ENCODE measurements around the gene HIGD2A.

The HIGD2A gene

GRCh38 chr5:176352116-176352878 lies 36.3 kb upstream of the HIGD2A start:
- Histone ChIP-seq H3K4me1 (ENCODE audit: control extremely low read depth in 1 of 4, control insufficient read depth in 4 of 4, insufficient read depth in 4 of 4, low read length in 3 of 4) (no peaks in the 10 kb centered on the region), H3K27ac (ENCODE audit: insufficient read depth in 1 of 2, low read depth in 1 of 2, low read length in 2 of 2, poor library complexity in 1 of 2, severe bottlenecking in 2 of 2) (no peak overlapping the region), H3K36me3 (ENCODE audit: control insufficient read depth in 4 of 4, insufficient read depth in 4 of 4, low read length in 3 of 4) (peaks cover 21 to 93% (median 80%) of the 10 kb centered on the region in 4 experiments), H3K4me3 (ENCODE audit: control insufficient read depth in 1 of 7, extremely low read depth in 1 of 7, insufficient read depth in 4 of 7, low read depth in 2 of 7, low read length in 6 of 7) (no peak overlapping the region), H3K9me3 (ENCODE audit: control extremely low read depth in 1 of 5, control insufficient read depth in 4 of 5, insufficient read depth in 2 of 5, low read depth in 1 of 5, low read length in 4 of 5) (no peaks in the 10 kb centered on the region), H3K27me3 (replicated peaks in 2 of 5; ENCODE audit: control insufficient read depth in 4 of 5, insufficient read depth in 5 of 5, low read length in 4 of 5) (no peaks in the 10 kb centered on the region)
- POLR2A ChIA-PET = interaction anchor here (0.7 kb wide), 1 partner anchor 9 kb away, joined by 4 read pairs; no protein-coding TSS in a partner anchor
- DNase-seq = no peak
- CTCF ChIA-PET = interaction anchor here (1.2 to 1.6 kb wide), 2 partner anchors 8 to 12 kb away, joined by 4 read pairs; no protein-coding TSS in a partner anchor
- 98% methylated on average over 4 of the region's 5 CpGs for WGBS (ENCODE audit: insufficient coverage)

GRCh38 chr5:176353533-176353932 lies 35.0 kb upstream of the HIGD2A start:
- WGBS (ENCODE audit: insufficient coverage) = 100% methylated on average over 3 of the region's 4 CpGs
- POLR2A ChIA-PET = no interaction called here
- no peak for DNase-seq
- CTCF ChIA-PET = no interaction called here
- Histone ChIP-seq H3K4me3 (ENCODE audit: control insufficient read depth in 1 of 7, extremely low read depth in 1 of 7, insufficient read depth in 4 of 7, low read depth in 2 of 7, low read length in 6 of 7) (no peak overlapping the region), H3K4me1 (ENCODE audit: control extremely low read depth in 1 of 4, control insufficient read depth in 4 of 4, insufficient read depth in 4 of 4, low read length in 3 of 4) (no peaks in the 10 kb centered on the region), H3K27ac (ENCODE audit: insufficient read depth in 1 of 2, low read depth in 1 of 2, low read length in 2 of 2, poor library complexity in 1 of 2, severe bottlenecking in 2 of 2) (no peak overlapping the region), H3K9me3 (ENCODE audit: control extremely low read depth in 1 of 5, control insufficient read depth in 4 of 5, insufficient read depth in 2 of 5, low read depth in 1 of 5, low read length in 4 of 5) (no peaks in the 10 kb centered on the region), H3K36me3 (ENCODE audit: control insufficient read depth in 4 of 4, insufficient read depth in 4 of 4, low read length in 3 of 4) (peaks cover 22 to 91% (median 77%) of the 10 kb centered on the region in 4 experiments), H3K27me3 (replicated peaks in 2 of 5; ENCODE audit: control insufficient read depth in 4 of 5, insufficient read depth in 5 of 5, low read length in 4 of 5) (no peaks in the 10 kb centered on the region)

- no peak overlapping the region for H3K27ac ChIP-seq (ENCODE audit: insufficient read depth in 1 of 2, low read depth in 1 of 2, low read length in 2 of 2, poor library complexity in 1 of 2, severe bottlenecking in 2 of 2)
- ChIA-PET POLR2A (no interaction called here), CTCF (interaction anchor here (1.7 kb wide), 1 partner anchor 28 kb away, joined by 4 read pairs; no protein-coding TSS in a partner anchor)
Measured at GRCh38 chr5:176355400-176356178, 33.0 kb upstream of the HIGD2A start.

GRCh38 chr5:176356179-176356566 lies 32.4 kb upstream of the HIGD2A start:
- Histone ChIP-seq H3K4me3 (ENCODE audit: control insufficient read depth in 1 of 7, extremely low read depth in 1 of 7, insufficient read depth in 4 of 7, low read depth in 2 of 7, low read length in 6 of 7) (no peak overlapping the region), H3K27me3 (replicated peaks in 2 of 5; ENCODE audit: control insufficient read depth in 4 of 5, insufficient read depth in 5 of 5, low read length in 4 of 5) (no peaks in the 10 kb centered on the region), H3K36me3 (ENCODE audit: control insufficient read depth in 4 of 4, insufficient read depth in 4 of 4, low read length in 3 of 4) (peaks cover 20 to 70% (median 58%) of the 10 kb centered on the region in 4 experiments), H3K27ac (ENCODE audit: insufficient read depth in 1 of 2, low read depth in 1 of 2, low read length in 2 of 2, poor library complexity in 1 of 2, severe bottlenecking in 2 of 2) (no peak overlapping the region), H3K9me3 (ENCODE audit: control extremely low read depth in 1 of 5, control insufficient read depth in 4 of 5, insufficient read depth in 2 of 5, low read depth in 1 of 5, low read length in 4 of 5) (no peaks in the 10 kb centered on the region), H3K4me1 (ENCODE audit: control extremely low read depth in 1 of 4, control insufficient read depth in 4 of 4, insufficient read depth in 4 of 4, low read length in 3 of 4) (peaks cover 0 to 9% (median 4%) of the 10 kb centered on the region in 4 experiments)
- ChIA-PET CTCF (no interaction called here), POLR2A (no interaction called here)
- 100% methylated on average over 2 of the region's 3 CpGs for WGBS (ENCODE audit: insufficient coverage)
- no peak for DNase-seq

More at GRCh38 chr5:176355400-176356178, 33.0 kb upstream of the HIGD2A start:
- no peak for DNase-seq
- H3K4me1 ChIP-seq (ENCODE audit: control extremely low read depth in 1 of 4, control insufficient read depth in 4 of 4, insufficient read depth in 4 of 4, low read length in 3 of 4) = peaks cover 0 to 5% (median 3%) of the 10 kb centered on the region in 4 experiments
- H3K4me3 ChIP-seq (ENCODE audit: control insufficient read depth in 1 of 7, extremely low read depth in 1 of 7, insufficient read depth in 4 of 7, low read depth in 2 of 7, low read length in 6 of 7) = no peak overlapping the region
- no peaks in the 10 kb centered on the region for H3K9me3 ChIP-seq (ENCODE audit: control extremely low read depth in 1 of 5, control insufficient read depth in 4 of 5, insufficient read depth in 2 of 5, low read depth in 1 of 5, low read length in 4 of 5)
- WGBS (ENCODE audit: insufficient coverage) = 97% methylated on average over 15 of the region's 16 CpGs
- peaks cover 20 to 74% (median 61%) of the 10 kb centered on the region in 4 experiments for H3K36me3 ChIP-seq (ENCODE audit: control insufficient read depth in 4 of 4, insufficient read depth in 4 of 4, low read length in 3 of 4)
- H3K27me3 ChIP-seq (replicated peaks in 2 of 5; ENCODE audit: control insufficient read depth in 4 of 5, insufficient read depth in 5 of 5, low read length in 4 of 5) = no peaks in the 10 kb centered on the region

GRCh38 chr5:176359658-176360057 lies 28.9 kb upstream of the HIGD2A start:
- peaks cover 5 to 16% (median 13%) of the 10 kb centered on the region in 4 experiments for H3K4me1 ChIP-seq (ENCODE audit: control extremely low read depth in 1 of 4, control insufficient read depth in 4 of 4, insufficient read depth in 4 of 4, low read length in 3 of 4)
- CTCF ChIA-PET = interaction anchor here (1.0 to 1.2 kb wide), 2 partner anchors 8 to 211 kb away, joined by 3 to 4 read pairs; no protein-coding TSS in a partner anchor
- peak overlapping the region in 1 of 7 experiments; percentile 10 for H3K4me3 ChIP-seq (ENCODE audit: control insufficient read depth in 1 of 7, extremely low read depth in 1 of 7, insufficient read depth in 4 of 7, low read depth in 2 of 7, low read length in 6 of 7)
- no peaks in the 10 kb centered on the region for H3K27me3 ChIP-seq (replicated peaks in 2 of 5; ENCODE audit: control insufficient read depth in 4 of 5, insufficient read depth in 5 of 5, low read length in 4 of 5)
- DNase-seq = peak in 2 of 3 donors; percentile 17 to 33
- H3K36me3 ChIP-seq (ENCODE audit: control insufficient read depth in 4 of 4, insufficient read depth in 4 of 4, low read length in 3 of 4) = peaks cover 15 to 37% (median 30%) of the 10 kb centered on the region in 4 experiments
- H3K9me3 ChIP-seq (ENCODE audit: control extremely low read depth in 1 of 5, control insufficient read depth in 4 of 5, insufficient read depth in 2 of 5, low read depth in 1 of 5, low read length in 4 of 5) = no peaks in the 10 kb centered on the region
- POLR2A ChIA-PET = no interaction called here
- H3K27ac ChIP-seq (ENCODE audit: insufficient read depth in 1 of 2, low read depth in 1 of 2, low read length in 2 of 2, poor library complexity in 1 of 2, severe bottlenecking in 2 of 2) = no peak overlapping the region
- WGBS (ENCODE audit: insufficient coverage) = 90% methylated on average over 3 of the region's 4 CpGs

GRCh38 chr5:176360894-176361436 lies 27.6 kb upstream of the HIGD2A start:
- 4% methylated on average over 18 of the region's 27 CpGs for WGBS (ENCODE audit: insufficient coverage)
- peaks cover 0 to 3% (median 0%) of the 10 kb centered on the region in 5 experiments for H3K27me3 ChIP-seq (replicated peaks in 2 of 5; ENCODE audit: control insufficient read depth in 4 of 5, insufficient read depth in 5 of 5, low read length in 4 of 5)
- peak in 1 of 3 donors; percentile 10 for DNase-seq
- H3K4me3 ChIP-seq (ENCODE audit: control insufficient read depth in 1 of 7, extremely low read depth in 1 of 7, insufficient read depth in 4 of 7, low read depth in 2 of 7, low read length in 6 of 7) = peak overlapping the region; percentile 65 to 97 (median 89)
- H3K27ac ChIP-seq (ENCODE audit: insufficient read depth in 1 of 2, low read depth in 1 of 2, low read length in 2 of 2, poor library complexity in 1 of 2, severe bottlenecking in 2 of 2) = peak overlapping the region; percentile 70 to 92
- ChIA-PET POLR2A (interaction anchor here (0.6 to 1.3 kb wide), 3 partner anchors 12 to 28 kb away, joined by 3 to 4 read pairs (median 3); no protein-coding TSS in a partner anchor), CTCF (interaction anchor here (0.7 to 1.2 kb wide), 3 partner anchors 9 to 209 kb away, joined by 3 to 4 read pairs (median 3); no protein-coding TSS in a partner anchor)
- H3K4me1 ChIP-seq (ENCODE audit: control extremely low read depth in 1 of 4, control insufficient read depth in 4 of 4, insufficient read depth in 4 of 4, low read length in 3 of 4) = peaks cover 5 to 27% (median 23%) of the 10 kb centered on the region in 4 experiments
- H3K9me3 ChIP-seq (ENCODE audit: control extremely low read depth in 1 of 5, control insufficient read depth in 4 of 5, insufficient read depth in 2 of 5, low read depth in 1 of 5, low read length in 4 of 5) = no peaks in the 10 kb centered on the region
- peaks cover 8 to 25% (median 19%) of the 10 kb centered on the region in 4 experiments for H3K36me3 ChIP-seq (ENCODE audit: control insufficient read depth in 4 of 4, insufficient read depth in 4 of 4, low read length in 3 of 4)
